MCF 10A (cell line): Measurements from ENCODE around the gene HDAC1. TPM values are rescaled to one million over a fixed set of nuclear protein-coding genes. Genes with fewer than 3 reads are reported as not detected.

Experiments used
- BruUV-seq: library from RNA; stranded (reverse); fragments of 400-500 nt; replicated peaks from 2 replicates; lab custom pipeline; 2021; lab: Mats Ljungman, UMichigan
- CTCF ChIA-PET: fragments of 300-600 bp; sonication (Branson Sonifier 250); formaldehyde crosslinking; extraction: SDS; loops from one replicate; lab custom pipeline; 2021; ENCODE audit warnings: antibody characterized with exemption, inconsistent platforms; lab: Yijun Ruan, JAX
- POLR2A ChIA-PET: fragments of 300-600, 350-650 bp; sonication (Branson Sonifier 250); formaldehyde crosslinking; extraction: SDS; loops from one replicate; lab custom pipeline; 2020; ENCODE audit warnings: antibody characterized with exemption, inconsistent platforms; lab: Yijun Ruan, JAX
- DNase-seq: peaks from one replicate; pipeline ENCODE4 v3.0.0-alpha.2; 2018; ENCODE audit not compliant: unreplicated experiment
- H3K27ac Mint-ChIP-seq: one replicate; pipeline ENCODE4 v1.8.0; 2022; ENCODE audit warnings: mild to moderate bottlenecking, low read depth, mixed read lengths; ENCODE audit not compliant: unreplicated experiment
- H3K27me3 Mint-ChIP-seq: one replicate; pipeline ENCODE4 v1.8.0; 2022; ENCODE audit warnings: mixed read lengths; ENCODE audit not compliant: insufficient read depth, unreplicated experiment
- H3K36me3 Mint-ChIP-seq: one replicate; pipeline ENCODE4 v1.8.0; 2022; ENCODE audit warnings: mild to moderate bottlenecking, moderate library complexity, mixed read lengths; ENCODE audit not compliant: insufficient read depth, unreplicated experiment
- H3K4me1 Mint-ChIP-seq: one replicate; pipeline ENCODE4 v1.8.0; 2022; ENCODE audit warnings: mixed read lengths; ENCODE audit not compliant: insufficient read depth, unreplicated experiment
- H3K4me3 Mint-ChIP-seq: one replicate; pipeline ENCODE4 v1.8.0; 2022; ENCODE audit warnings: mild to moderate bottlenecking, moderate library complexity, mixed read lengths; ENCODE audit not compliant: unreplicated experiment
- H3K9me3 Mint-ChIP-seq: one replicate; pipeline ENCODE4 v1.8.0; 2022; ENCODE audit warnings: mixed read lengths; ENCODE audit not compliant: unreplicated experiment
- CTCF ChIP-seq: fragments of 200-600 bp; IDR thresholded peaks from one replicate; pipeline ENCODE4 v1.8.0; 2022; ENCODE audit warnings: antibody characterized with exemption, mild to moderate bottlenecking; ENCODE audit not compliant: unreplicated experiment
- intact Hi-C: fragments of 100-400 bp; cut with micrococcal nuclease; formaldehyde crosslinking; loops from 2 replicates; pipeline ENCODE4 v1.14.1; 2022
- total RNA-seq: library from RNA; stranded (reverse); gene quantifications from 2 replicates; pipeline ENCODE4 v1.2.3, GENCODE V29; 2022

HDAC1 gene
- total RNA-seq, 1 experiment from 2014 or later = 39.7 TPM

GRCh38 chr1:32299327-32299726 is 7.4 kb downstream of the HDAC1 start:
- no peak overlapping the region for H3K27ac Mint-ChIP-seq
- H3K4me3 Mint-ChIP-seq = no peak overlapping the region
- peaks cover 5% of the 10 kb centered on the region for H3K4me1 Mint-ChIP-seq
- BruUV-seq = no TSS peak
- intact Hi-C loops = no loop called here
- no peaks in the 10 kb centered on the region for H3K9me3 Mint-ChIP-seq
- peaks cover 25% of the 10 kb centered on the region for H3K36me3 Mint-ChIP-seq
- no peaks in the 10 kb centered on the region for H3K27me3 Mint-ChIP-seq
- ChIA-PET CTCF (interaction anchor here (0.6 kb wide), 1 partner anchor 828 kb away, joined by 3 read pairs; no protein-coding TSS in a partner anchor), POLR2A (no interaction called here)
- DNase-seq = no peak
- no peak for TF ChIP-seq CTCF

GRCh38 chr1:32303358-32303757 is 11.5 kb downstream of the HDAC1 start:
- no peak for TF ChIP-seq CTCF
- peaks cover 40% of the 10 kb centered on the region for H3K36me3 Mint-ChIP-seq
- DNase-seq = no peak
- POLR2A ChIA-PET = interaction anchor here (1.1 kb wide), 1 partner anchor 11 kb away, joined by 6 read pairs; the partner anchor contains the start of gene HDAC1
- no peaks in the 10 kb centered on the region for H3K9me3 Mint-ChIP-seq
- H3K4me3 Mint-ChIP-seq = no peak overlapping the region
- no peak overlapping the region for H3K27ac Mint-ChIP-seq
- BruUV-seq = no TSS peak
- H3K27me3 Mint-ChIP-seq = no peaks in the 10 kb centered on the region
- CTCF ChIA-PET = interaction anchor here (0.7 kb wide), 1 partner anchor 48 kb away, joined by 4 read pairs; no protein-coding TSS in a partner anchor
- peaks cover 6% of the 10 kb centered on the region for H3K4me1 Mint-ChIP-seq
- intact Hi-C loops = no loop called here

- H3K27ac Mint-ChIP-seq = no peak overlapping the region
- intact Hi-C loops = no loop called here
- ChIA-PET CTCF (interaction anchor here (0.7 kb wide), 1 partner anchor 396 kb away, joined by 3 read pairs; no protein-coding TSS in a partner anchor), POLR2A (interaction anchor here (0.6 to 1.1 kb wide), 2 partner anchors 12 to 82 kb away, joined by 3 to 6 read pairs; partner anchors contain the start of gene HDAC1)
- BruUV-seq = no TSS peak
- no peak overlapping the region for H3K4me3 Mint-ChIP-seq
- no peaks in the 10 kb centered on the region for H3K9me3 Mint-ChIP-seq
- H3K27me3 Mint-ChIP-seq = no peaks in the 10 kb centered on the region
- no peak for DNase-seq
- TF ChIP-seq CTCF = no peak
- peaks cover 6% of the 10 kb centered on the region for H3K4me1 Mint-ChIP-seq
- peaks cover 40% of the 10 kb centered on the region for H3K36me3 Mint-ChIP-seq
Observed at GRCh38 chr1:32303997-32304622, 12.2 kb downstream of the HDAC1 start.

GRCh38 chr1:32305310-32305709 is 13.4 kb downstream of the HDAC1 start:
- Mint-ChIP-seq H3K36me3 (peaks cover 42% of the 10 kb centered on the region), H3K4me3 (no peak overlapping the region), H3K27me3 (no peaks in the 10 kb centered on the region)

More at GRCh38 chr1:32305310-32305709, 13.4 kb downstream of the HDAC1 start:
- H3K27ac Mint-ChIP-seq = no peak overlapping the region
- CTCF ChIA-PET = interaction anchor here (0.6 kb wide), 2 partner anchors 12 to 96 kb away, joined by 3 read pairs; no protein-coding TSS in a partner anchor
- no peak for DNase-seq
- TF ChIP-seq CTCF = no peak
- no TSS peak for BruUV-seq
- POLR2A ChIA-PET = no interaction called here
- H3K9me3 Mint-ChIP-seq = no peaks in the 10 kb centered on the region
- intact Hi-C loops = no loop called here
- H3K4me1 Mint-ChIP-seq = peaks cover 6% of the 10 kb centered on the region
